HG03439 (cell line): Measurements from ENCODE around the gene ARHGEF17.

ENCODE experiments used
- ATAC-seq: cut with Tn5 transposase; IDR thresholded peaks from one replicate; pipeline ENCODE4 v1.9.1; 2021; ENCODE audit warnings: mild to moderate bottlenecking, moderate library complexity; ENCODE audit not compliant: unreplicated experiment

The ARHGEF17 gene

GRCh38 chr11:73331138-73331916 is 23.3 kb downstream of the ARHGEF17 start:
- ATAC-seq = no peak

- no peak for ATAC-seq
Observed at GRCh38 chr11:73333173-73333572, 25.1 kb downstream of the ARHGEF17 start.

GRCh38 chr11:73333640-73334383 is 25.7 kb downstream of the ARHGEF17 start:
- no peak for ATAC-seq

- ATAC-seq = no peak
Observed at GRCh38 chr11:73334384-73335203, 26.5 kb downstream of the ARHGEF17 start.

- no peak for ATAC-seq
Observed at GRCh38 chr11:73335204-73335923, 27.3 kb downstream of the ARHGEF17 start.

- no peak for ATAC-seq
Observed at GRCh38 chr11:73337846-73338245, 29.8 kb downstream of the ARHGEF17 start.

GRCh38 chr11:73338279-73338678 is 30.2 kb downstream of the ARHGEF17 start:
- no peak for ATAC-seq

- no peak for ATAC-seq
Observed at GRCh38 chr11:73340164-73340563, 32.1 kb downstream of the ARHGEF17 start.

GRCh38 chr11:73342633-73343032 is 34.6 kb downstream of the ARHGEF17 start:
- no peak for ATAC-seq

- ATAC-seq = no peak
Observed at GRCh38 chr11:73343076-73343873, 35.2 kb downstream of the ARHGEF17 start.

GRCh38 chr11:73344191-73344607 is 36.1 kb downstream of the ARHGEF17 start:
- ATAC-seq = no peak

- ATAC-seq = no peak
Observed at GRCh38 chr11:73345481-73346160, 37.5 kb downstream of the ARHGEF17 start.

GRCh38 chr11:73346186-73346935 is 38.3 kb downstream of the ARHGEF17 start:
- no peak for ATAC-seq

GRCh38 chr11:73347067-73347466 is 39.0 kb downstream of the ARHGEF17 start:
- ATAC-seq = no peak

- ATAC-seq = no peak
Observed at GRCh38 chr11:73348838-73349237, 40.8 kb downstream of the ARHGEF17 start.

GRCh38 chr11:73349633-73350032 is 41.6 kb downstream of the ARHGEF17 start:
- ATAC-seq = no peak

GRCh38 chr11:73350908-73351636 is 43.0 kb downstream of the ARHGEF17 start:
- ATAC-seq = no peak

- no peak for ATAC-seq
Observed at GRCh38 chr11:73353422-73353821, 45.3 kb downstream of the ARHGEF17 start.
